GM19324 (cell line): ENCODE measurements around the gene UBE2E1.

Source experiments
- ATAC-seq: cut with Tn5 transposase; IDR thresholded peaks from one replicate; pipeline ENCODE4 v1.9.1; 2021; ENCODE audit warnings: mild to moderate bottlenecking, moderate library complexity; ENCODE audit not compliant: unreplicated experiment, low FRiP score

Gene UBE2E1

DNA sequence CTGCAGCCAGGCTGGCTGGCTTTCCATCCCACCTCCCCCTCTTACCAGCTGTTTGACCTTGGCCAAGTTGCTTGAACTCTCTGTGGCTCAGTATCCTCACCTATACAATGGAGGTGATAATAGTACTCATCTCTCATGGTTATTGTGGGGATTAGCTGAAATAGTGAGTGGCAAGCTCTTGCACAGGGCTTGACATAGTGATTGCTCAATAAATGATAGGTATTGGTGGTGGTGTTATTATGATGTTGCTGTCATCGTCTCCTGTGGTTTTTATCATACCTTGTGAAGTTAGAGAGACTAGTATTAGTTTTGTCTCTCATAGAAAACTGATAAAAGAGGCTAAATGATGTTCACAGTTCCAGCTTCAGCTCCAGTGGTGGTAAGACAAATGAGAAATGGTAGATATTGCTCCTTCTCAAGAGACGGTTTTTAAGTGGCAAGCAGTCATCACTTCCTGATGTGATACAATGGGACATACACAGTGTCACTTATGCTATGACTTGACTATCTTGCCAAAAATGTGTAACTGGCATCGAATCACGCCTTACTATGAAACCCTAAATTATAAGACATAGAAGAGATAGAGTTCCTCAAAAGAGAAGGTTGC is 12.1 kb upstream of the UBE2E1 start:
- no peak for ATAC-seq

DNA sequence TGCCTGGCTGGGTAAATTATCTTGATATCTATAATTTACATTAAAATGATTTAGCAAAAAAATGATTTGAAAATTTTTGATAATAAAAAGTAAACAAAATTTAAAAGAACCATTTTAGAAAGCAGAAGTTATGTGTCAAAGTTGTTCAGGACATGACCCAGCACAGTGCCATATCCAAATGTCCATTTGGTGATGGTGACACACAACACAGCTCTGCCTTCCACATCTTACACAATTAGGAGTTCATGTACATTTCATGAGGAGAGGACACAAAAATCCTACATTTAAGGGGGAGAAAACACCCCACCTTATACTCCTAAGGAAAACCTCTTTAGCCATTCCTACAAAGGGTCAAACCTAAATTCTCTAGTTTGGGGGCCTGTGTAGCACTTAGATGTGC is 10.7 kb upstream of the UBE2E1 start:
- ATAC-seq = no peak

GRCh38 chr3:23796518-23796917 is 9.2 kb upstream of the UBE2E1 start:
- no peak for ATAC-seq

GRCh38 chr3:23797491-23797890 is 8.3 kb upstream of the UBE2E1 start:
- no peak for ATAC-seq

GRCh38 chr3:23798456-23798855 is 7.3 kb upstream of the UBE2E1 start:
- no peak for ATAC-seq

DNA sequence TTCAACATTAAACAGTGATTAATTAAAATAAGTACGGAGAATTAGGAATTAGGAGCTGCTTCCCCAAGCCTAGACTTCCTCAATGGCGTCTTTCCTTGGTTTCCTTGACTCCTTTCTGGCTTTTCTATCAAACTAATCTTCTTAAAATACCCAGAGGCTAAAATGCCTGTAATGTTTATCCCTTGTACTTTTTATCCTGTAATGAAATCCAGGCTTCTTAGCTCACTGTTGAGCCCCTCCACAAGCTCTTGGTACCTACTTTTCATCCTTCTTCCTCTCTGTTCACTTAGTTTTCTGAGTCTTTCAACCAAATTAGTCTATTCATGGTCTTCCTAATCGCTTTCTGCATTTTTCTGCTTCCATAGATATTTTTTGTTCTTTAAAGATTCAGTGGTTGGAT is 6.9 kb upstream of the UBE2E1 start:
- ATAC-seq = no peak

- ATAC-seq = no peak
Observed at GRCh38 chr3:23800731-23801130, 5.0 kb upstream of the UBE2E1 start.

DNA sequence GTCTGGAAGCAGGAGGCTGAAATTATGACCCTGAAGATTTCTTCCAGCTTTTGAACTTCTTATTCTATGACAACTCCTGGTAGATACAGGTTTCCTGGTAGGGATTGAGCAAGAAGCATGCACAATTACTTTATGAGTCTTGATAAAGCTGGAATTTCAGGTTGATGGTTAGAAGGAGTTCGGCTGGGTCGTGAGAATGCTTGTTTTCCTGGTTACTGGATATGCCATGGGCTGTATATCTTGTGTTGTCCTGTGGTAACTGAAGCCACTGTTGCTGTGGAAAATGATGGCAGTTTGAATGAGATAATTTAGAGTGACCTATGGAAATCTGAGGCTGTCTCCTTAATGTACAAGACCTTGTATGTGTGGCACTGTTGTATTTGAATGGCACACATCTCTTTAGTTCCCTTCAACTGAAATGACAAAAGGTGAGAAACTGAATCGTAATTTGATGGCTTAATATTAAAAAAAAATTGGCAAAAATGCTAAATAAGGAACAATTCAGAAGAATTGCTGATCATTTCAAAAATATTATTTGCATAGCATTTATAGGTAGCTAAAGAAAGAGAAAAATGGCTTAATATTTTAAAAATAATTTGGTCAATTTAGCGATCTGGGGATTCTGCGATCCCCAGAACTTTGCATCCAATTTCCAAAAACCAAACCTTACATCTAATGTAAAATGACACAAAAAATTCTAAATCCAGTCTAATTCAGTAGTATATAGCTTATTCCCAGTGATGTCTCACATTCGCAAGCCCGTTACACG is 1.1 kb upstream of the UBE2E1 start:
- no peak for ATAC-seq

GRCh38 chr3:23805210-23805632 is 534 bp upstream of the UBE2E1 start:
- no peak for ATAC-seq

GRCh38 chr3:23806534-23807423 is 1.0 kb downstream of the UBE2E1 start:
- ATAC-seq = no peak

GRCh38 chr3:23807424-23808015 is 1.8 kb downstream of the UBE2E1 start:
- no peak for ATAC-seq

- ATAC-seq = no peak
Observed at GRCh38 chr3:23808525-23808924, 2.8 kb downstream of the UBE2E1 start.

DNA sequence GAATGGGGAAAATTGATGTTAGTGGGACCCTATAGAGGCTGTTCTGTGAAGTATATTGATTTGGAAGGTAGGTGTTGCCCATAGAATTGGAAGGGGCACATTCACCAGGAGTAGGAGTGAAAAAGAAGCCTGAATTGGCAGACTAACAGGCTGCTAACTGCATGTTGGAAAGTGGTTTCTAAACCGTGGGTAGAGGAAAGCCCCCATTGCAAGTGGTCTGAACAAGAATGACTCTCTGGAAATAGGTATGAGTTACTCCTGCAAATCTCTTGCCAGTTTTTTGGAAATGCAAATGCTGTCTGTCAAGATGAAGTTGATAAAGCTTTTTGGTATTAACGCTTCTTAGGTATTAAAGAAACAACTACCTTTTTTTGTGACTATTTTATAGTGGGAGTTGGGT is 3.5 kb downstream of the UBE2E1 start:
- ATAC-seq = no peak

GRCh38 chr3:23809840-23810342 is 4.1 kb downstream of the UBE2E1 start:
- ATAC-seq = no peak

GRCh38 chr3:23810343-23811184 is 4.8 kb downstream of the UBE2E1 start:
- peak; percentile 33 for ATAC-seq

DNA sequence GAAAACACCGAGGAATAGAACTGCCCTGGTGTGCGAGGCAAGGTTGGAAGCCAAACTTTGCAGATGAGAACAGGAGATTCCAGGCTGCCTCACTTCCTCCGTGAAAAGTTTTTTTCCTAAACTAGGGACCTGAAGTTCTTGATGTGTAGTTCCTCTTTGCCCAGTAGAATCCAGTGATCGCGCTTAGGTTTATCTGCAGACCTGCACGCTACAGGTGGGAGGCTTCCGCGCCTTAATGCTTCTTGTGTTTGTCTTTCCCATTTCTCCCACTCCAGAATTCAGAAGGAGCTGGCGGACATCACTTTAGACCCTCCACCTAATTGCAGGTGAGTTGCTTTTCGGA is 5.4 kb downstream of the UBE2E1 start:
- ATAC-seq = no peak

GRCh38 chr3:23811919-23812318 is 6.2 kb downstream of the UBE2E1 start:
- peak; percentile 36 for ATAC-seq

DNA sequence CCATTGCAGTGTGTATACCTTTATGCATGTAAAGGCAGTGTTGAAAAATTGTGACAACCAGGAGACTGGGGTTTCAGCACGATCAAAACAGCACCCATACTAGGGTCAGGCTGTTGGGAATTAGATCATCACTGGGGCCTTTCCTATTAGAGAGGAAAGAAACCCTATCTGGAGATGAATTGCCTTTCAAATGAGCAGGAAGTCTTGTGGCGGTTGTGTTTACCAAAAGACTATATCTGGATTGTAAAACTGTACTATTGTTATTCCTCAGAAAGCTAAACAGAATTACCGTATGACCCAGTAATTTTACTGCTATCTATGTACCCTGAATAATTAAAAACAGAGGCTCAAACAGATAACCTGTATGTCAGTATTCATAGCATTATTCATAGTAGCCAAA is 10.1 kb downstream of the UBE2E1 start:
- no peak for ATAC-seq

- no peak for ATAC-seq
Observed at GRCh38 chr3:23816721-23817120, 11.0 kb downstream of the UBE2E1 start.
